GM12878 (cell line): ENCODE results near the gene ETV6. TPM values are rescaled to one million over a fixed set of nuclear protein-coding genes. Genes with fewer than 3 reads are reported as not detected.

Experiments
- BACH1 ChIP-seq: fragments of 450-650 bp; IDR thresholded peaks from 2 replicates; pipeline ENCODE4 v1.6.1; 2017; ENCODE audit warnings: mild to moderate bottlenecking, borderline replicate concordance
- BCL3 ChIP-seq: IDR thresholded peaks from 2 replicates; pipeline ENCODE4 v1.6.1; 2011; ENCODE audit warnings: borderline replicate concordance, low read depth, mild to moderate bottlenecking, moderate library complexity, low read length; ENCODE audit not compliant: insufficient read depth, poor library complexity, severe bottlenecking
- BHLHE40 ChIP-seq, 2 experiments: fragments of 450-650 bp in 1 of 2; IDR thresholded peaks; 2 replicates each; pipeline ENCODE4 v1.6.1; 2011 to 2017; ENCODE audit warnings: low read depth in 2 of 2, borderline replicate concordance in 1 of 2, improper control_type of control experiment in 1 of 2, low read length in 1 of 2, mild to moderate bottlenecking in 1 of 2
- CBFB ChIP-seq: IDR thresholded peaks from 2 replicates; pipeline ENCODE4 v1.6.1; 2016; ENCODE audit warnings: antibody characterized with exemption, low read depth
- CEBPZ ChIP-seq: fragments of 150-350 bp; IDR thresholded peaks from 2 replicates; pipeline ENCODE4 v1.6.1; 2016; ENCODE audit warnings: low read depth, low read length
- CHD2 ChIP-seq: IDR thresholded peaks from 2 replicates; pipeline ENCODE4 v1.6.1; 2011; ENCODE audit warnings: low read depth, low read length, improper control_type of control experiment, borderline replicate concordance
- E4F1 ChIP-seq: fragments of 450-650 bp; IDR thresholded peaks from 2 replicates; pipeline ENCODE4 v1.6.1; 2018; ENCODE audit warnings: borderline replicate concordance, mild to moderate bottlenecking; ENCODE audit not compliant: partially characterized antibody
- ETV6 ChIP-seq, 2 experiments: fragments of 450-650 bp in 1 of 2; IDR thresholded peaks in 1 of 2; conservative IDR thresholded peaks in 1 of 2; 2 replicates each; pipeline ENCODE4 v1.6.1; 2014; ENCODE audit warnings: antibody characterized with exemption in 1 of 2, borderline replicate concordance in 1 of 2, low read depth in 1 of 2, mild to moderate bottlenecking in 1 of 2, moderate library complexity in 1 of 2
- FOS ChIP-seq: IDR thresholded peaks from 3 replicates; pipeline ENCODE4 v1.6.1; 2011; ENCODE audit warnings: borderline replicate concordance; ENCODE audit not compliant: insufficient read length; ENCODE audit errors: extremely low read depth
- JUNB ChIP-seq: IDR thresholded peaks from 2 replicates; pipeline ENCODE4 v1.6.1; 2016; ENCODE audit warnings: antibody characterized with exemption, mild to moderate bottlenecking
- KDM1A ChIP-seq: fragments of 200-600 bp; sonication (generic); IDR thresholded peaks from 2 replicates; pipeline ENCODE4 v1.6.1; 2016; ENCODE audit warnings: borderline replicate concordance
- MXI1 ChIP-seq: fragments of 150-350 bp; IDR thresholded peaks from 2 replicates; pipeline ENCODE4 v1.6.1; 2011; ENCODE audit warnings: low read depth, mild to moderate bottlenecking, inconsistent platforms, low read length, improper control_type of control experiment
- POLR2AphosphoS5 ChIP-seq: IDR thresholded peaks from 2 replicates; pipeline ENCODE4 v1.6.1; 2011; ENCODE audit warnings: mild to moderate bottlenecking, low read length, inconsistent platforms
- POU2F2 ChIP-seq: IDR thresholded peaks from 3 replicates; pipeline ENCODE4 v1.6.1; 2011; ENCODE audit warnings: low read depth, mild to moderate bottlenecking, low read length, borderline replicate concordance
- PRDM15 ChIP-seq: fragments of 450-650 bp; formaldehyde crosslinking; IDR thresholded peaks from 2 replicates; pipeline ENCODE4 v1.4.0; 2020; ENCODE audit warnings: mild to moderate bottlenecking, moderate library complexity
- RBBP5 ChIP-seq: fragments of 200-600 bp; sonication (generic); conservative IDR thresholded peaks from 2 replicates; pipeline ENCODE4 v1.6.1; 2016
- TCF12 ChIP-seq: IDR thresholded peaks from 2 replicates; pipeline ENCODE4 v1.6.1; 2011; ENCODE audit warnings: low read depth, mild to moderate bottlenecking, low read length
- ZNF207 ChIP-seq: fragments of 450-650 bp; IDR thresholded peaks from 2 replicates; pipeline ENCODE4 v1.6.1; 2014; ENCODE audit warnings: antibody characterized with exemption, mild to moderate bottlenecking, borderline replicate concordance
- polyA plus RNA-seq, 11 experiments: library from polyadenylated mRNA; depleted of rRNA in 4 of 11; unstranded in 6 of 11; stranded (reverse) in 5 of 11; fragments of >200 nt; fragmentation: Nextera tagmentation in 4 of 11; fragmentation: Illumina TruSeq in 1 of 11; extraction: Ambion mirVana in 4 of 11; extraction: Trizol in 1 of 11; gene quantifications; 1 replicate in 1 of 11; 2 replicates in 10 of 11; pipeline versions ENCODE4 v1.2.1 to v1.2.3, GENCODE V29; 2011 to 2016; ENCODE audit warnings: inconsistent platforms in 2 of 11, missing spikeins in 2 of 11, low read depth in 1 of 11
- total RNA-seq, 4 experiments: library from RNA; depleted of rRNA in 3 of 4; stranded (reverse); fragments of >200 nt in 3 of 4; fragmentation: Illumina TruSeq in 1 of 4; extraction: Trizol in 1 of 4; gene quantifications; 2 replicates each; pipeline versions ENCODE4 v1.2.1 to v1.2.3, GENCODE V29; 2013 to 2021

Gene ETV6
- total and polyA plus RNA-seq, 10 of the 15 experiments (the other 5 are each of a cell fraction or from before 2014, with no cell fraction given): 6.6 to 74.8 (median 24.6) TPM

- TF ChIP-seq CBFB (0 out of 2 replicates have a peak, but pooled peaks have one; percentile 40), ETV6 (conservative IDR thresholded peaks at IDR 0.05 in 1 of 2, IDR thresholded peaks at IDR 0.05 in 1 of 2; ENCODE audit: borderline replicate concordance in 1 of 2, low read depth in 1 of 2) (peak in 1 of 2 experiments; percentile 56; a peak in 1 of 4 replicates), JUNB (peak; percentile 24), MXI1 (no peak), RBBP5 (no peak), TCF12 (0 out of 2 replicates have a peak, but pooled peaks have one; percentile 28), BACH1 (0 out of 2 replicates have a peak, but pooled peaks have one; percentile 7), FOS (no peak), CEBPZ (no peak), E4F1 (no peak), CHD2 (peak; percentile 23; the same call in 1 of the 2 replicates), KDM1A (no peak), POU2F2 (peak; percentile 95), POLR2AphosphoS5 (peak; percentile 80), BHLHE40 (IDR thresholded peaks at IDR 0.05; ENCODE audit: borderline replicate concordance in 1 of 2, low read depth in 2 of 2, low read length in 1 of 2) (0 out of 4 replicates have a peak, but pooled peaks of 1 of the 2 experiments have one; percentile 14), ZNF207 (0 out of 2 replicates have a peak, but pooled peaks have one; percentile 20), PRDM15 (CRISPR knock-in tag) (no peak), BCL3 (peak; percentile 74)
Observed at GRCh38 chr12:11780521-11781101, 131.1 kb downstream of the ETV6 start (continued).
